Activated CD8-positive, alpha-beta memory T cell treated with anti-CD3 and anti-CD28 coated beads, Interleukin-2, amount 10 ng/mL, durations not matched to agents 7 days and 5 days (primary cell): ENCODE measurements around the gene IER2. TPM values are rescaled to one million over a fixed set of nuclear protein-coding genes. Genes with fewer than 3 reads are reported as not detected.
"Not testable (repeated sequence)": the region's sequence is repeated elsewhere in the genome, so short reads cannot be mapped to it uniquely, and the experiment has no call there.

ENCODE experiments used
- ATAC-seq: fragments of 150-1000 bp; cut with Tn5 transposase; one replicate; pipeline ENCODE4 v1.10.0; 2021; ENCODE audit warnings: moderate library complexity
- CTCF ChIA-PET: fragments of 350-600 bp; sonication (Branson Sonifier 250); formaldehyde crosslinking; loops from one replicate; lab custom pipeline; 2021; ENCODE audit warnings: antibody characterized with exemption; lab: Charles Lee
- DNase-seq: peaks from one replicate; pipeline ENCODE4 v3.0.0-alpha.2; 2020
- H3K27ac Mint-ChIP-seq: one replicate; pipeline ENCODE4 v1.8.0; 2021; ENCODE audit warnings: mild to moderate bottlenecking, mixed read lengths
- H3K27me3 Mint-ChIP-seq: one replicate; pipeline ENCODE4 v1.8.0; 2021; ENCODE audit warnings: mixed read lengths
- H3K36me3 Mint-ChIP-seq: one replicate; pipeline ENCODE4 v1.8.0; 2021; ENCODE audit warnings: mild to moderate bottlenecking, mixed read lengths
- H3K4me1 Mint-ChIP-seq: one replicate; pipeline ENCODE4 v1.8.0; 2021; ENCODE audit warnings: mixed read lengths
- H3K4me3 Mint-ChIP-seq: one replicate; pipeline ENCODE4 v1.8.0; 2021; ENCODE audit warnings: mild to moderate bottlenecking, moderate library complexity, mixed read lengths
- H3K9me3 Mint-ChIP-seq: one replicate; pipeline ENCODE4 v1.8.0; 2022; ENCODE audit warnings: low read depth, mixed read lengths
- total RNA-seq, 2 experiments: library from RNA; stranded (reverse); gene quantifications; one replicate each; pipeline ENCODE4 v1.2.3, GENCODE V29; 2021

The IER2 gene
- total RNA-seq, 2 experiments from 2014 or later = 148 to 209 TPM

- ATAC-seq = no peak
- Mint-ChIP-seq H3K36me3 (no peaks in the 10 kb centered on the region), H3K27ac (peak overlapping the region; percentile 6), H3K9me3 (no peaks in the 10 kb centered on the region), H3K4me3 (no peak overlapping the region), H3K4me1 (peaks cover 16% of the 10 kb centered on the region), H3K27me3 (no peaks in the 10 kb centered on the region)
- no peak for DNase-seq
- CTCF ChIA-PET = interaction anchor here (1.7 kb wide), 1 partner anchor 32 kb away, joined by 4 read pairs; no protein-coding TSS in a partner anchor
These were observed 37.2 kb downstream of the IER2 start for GRCh38 chr19:13187419-13187818.

GRCh38 chr19:13189600-13189999 is 39.4 kb downstream of the IER2 start:
- no peak for ATAC-seq
- no peak overlapping the region for H3K27ac Mint-ChIP-seq
- H3K4me3 Mint-ChIP-seq = no peak overlapping the region
- H3K9me3 Mint-ChIP-seq = no peaks in the 10 kb centered on the region
- H3K27me3 Mint-ChIP-seq = no peaks in the 10 kb centered on the region
- H3K4me1 Mint-ChIP-seq = peaks cover 26% of the 10 kb centered on the region
- no peaks in the 10 kb centered on the region for H3K36me3 Mint-ChIP-seq
- CTCF ChIA-PET = interaction anchor here (1.1 to 1.8 kb wide), 5 partner anchors 9 to 89 kb away, joined by 3 to 6 read pairs (median 3); no protein-coding TSS in a partner anchor
- no peak for DNase-seq

GRCh38 chr19:13190781-13191540 is 40.8 kb downstream of the IER2 start:
- Mint-ChIP-seq H3K27ac (peak overlapping the region; percentile 32), H3K9me3 (no peaks in the 10 kb centered on the region), H3K4me3 (no peak overlapping the region), H3K36me3 (no peaks in the 10 kb centered on the region), H3K4me1 (peaks cover 31% of the 10 kb centered on the region), H3K27me3 (no peaks in the 10 kb centered on the region)
- CTCF ChIA-PET = interaction anchor here (1.1 to 1.6 kb wide), 3 partner anchors 10 to 88 kb away, joined by 3 to 6 read pairs (median 3); no protein-coding TSS in a partner anchor
- ATAC-seq = no peak
- DNase-seq = no peak

- CTCF ChIA-PET = interaction anchor here (0.7 to 4.8 kb wide), 30 partner anchors 9 to 393 kb away, joined by 3 to 85 read pairs (median 6); partner anchors contain the start of gene NACC1
- peak; percentile 62 for ATAC-seq
- H3K4me3 Mint-ChIP-seq = no peak overlapping the region
- no peaks in the 10 kb centered on the region for H3K9me3 Mint-ChIP-seq
- H3K27me3 Mint-ChIP-seq = no peaks in the 10 kb centered on the region
- no peak overlapping the region for H3K27ac Mint-ChIP-seq
- DNase-seq = peak; percentile 72
- peaks cover 22% of the 10 kb centered on the region for H3K4me1 Mint-ChIP-seq
- H3K36me3 Mint-ChIP-seq = no peaks in the 10 kb centered on the region
These were observed 45.5 kb downstream of the IER2 start for GRCh38 chr19:13195678-13196077.

GRCh38 chr19:13198634-13199033 is 48.4 kb downstream of the IER2 start:
- Mint-ChIP-seq H3K4me1 (peaks cover 13% of the 10 kb centered on the region), H3K4me3 (no peak overlapping the region), H3K27ac (no peak overlapping the region), H3K27me3 (no peaks in the 10 kb centered on the region), H3K36me3 (no peaks in the 10 kb centered on the region), H3K9me3 (no peaks in the 10 kb centered on the region)
- DNase-seq (no peak), ATAC-seq (no peak)
- CTCF ChIA-PET = interaction anchor here (1.8 kb wide), 2 partner anchors 63 to 64 kb away, joined by 4 to 5 read pairs; no protein-coding TSS in a partner anchor

GRCh38 chr19:13202112-13202511 is 51.9 kb downstream of the IER2 start:
- not testable (repeated sequence) for H3K36me3 Mint-ChIP-seq, DNase-seq, ATAC-seq, H3K27me3 Mint-ChIP-seq, H3K9me3 Mint-ChIP-seq, H3K4me3 Mint-ChIP-seq, H3K27ac Mint-ChIP-seq, H3K4me1 Mint-ChIP-seq
- CTCF ChIA-PET = interaction anchor here (0.9 kb wide), 1 partner anchor 14 kb away, joined by 3 read pairs; no protein-coding TSS in a partner anchor

Other genes starting within 250 kb of the IER2 start
- 1 to 10 TPM; 2.2 to 2.5 TPM for gene SYCE2, start 231.1 kb upstream of the IER2 start, total RNA-seq
- gene FARSA, start 216.7 kb upstream of the IER2 start, total RNA-seq = 100 to 1,000 TPM in 1 of 2 experiments, 10 to 100 TPM in 1; 96.6 to 131 TPM
- gene CALR, start 211.8 kb upstream of the IER2 start, total RNA-seq = 100 to 1,000 TPM; 745 to 898 TPM
- gene RAD23A, start 204.5 kb upstream of the IER2 start, total RNA-seq = 100 to 1,000 TPM; 164 to 168 TPM
- gene GADD45GIP1, start 193.2 kb upstream of the IER2 start, total RNA-seq = 10 to 100 TPM; 23.9 to 24.9 TPM
- gene DAND5, start 180.8 kb upstream of the IER2 start, total RNA-seq = under 1 TPM; 0.21 to 0.26 TPM
- gene NFIX, start 154.9 kb upstream of the IER2 start, total RNA-seq = under 1 TPM; 0.21 to 0.32 TPM
- under 1 TPM; 0.49 to 0.64 TPM for gene LYL1, start 47.6 kb upstream of the IER2 start, total RNA-seq
- 10 to 100 TPM; 43.2 to 50.2 TPM for gene TRMT1, start 33.7 kb upstream of the IER2 start, total RNA-seq
- 10 to 100 TPM; 82.2 to 96.0 TPM for gene NACC1, start 32.1 kb upstream of the IER2 start, total RNA-seq
- gene STX10, start within 50 bp of the IER2 start, total RNA-seq = 10 to 100 TPM; 58.6 to 70.1 TPM